Stimulated activated CD4-positive, alpha-beta T cell treated with anti-CD3 and anti-CD28 coated beads, Interleukin-12 subunit alpha, Interleukin-12 subunit beta, amount 100 ng/mL, for 4 hours (primary cell): ENCODE results near the gene HBD.
"Not testable (repeated sequence)": the region's sequence is repeated elsewhere in the genome, so short reads cannot be mapped to it uniquely, and the experiment has no call there.

Source experiments
- DNase-seq: peaks from one replicate; pipeline ENCODE4 v3.0.0-alpha.2; 2020

Gene HBD

GRCh38 chr11:5234381-5234834 lies at the start of gene HBD:
HBD (minus strand) TSS chr11:5234483; CDS start chr11:5234433, 50 bp downstream.
- DNase-seq, result no peak

- no peak for DNase-seq
Observed at GRCh38 chr11:5283882-5284281, 49.6 kb upstream of the HBD start.

- no peak for DNase-seq
Observed at GRCh38 chr11:5283086-5283485, 48.8 kb upstream of the HBD start.

- no peak for DNase-seq
Observed at GRCh38 chr11:5282628-5283027, 48.3 kb upstream of the HBD start.

- DNase-seq, result no peak
Observed at GRCh38 chr11:5281596-5281995, 47.3 kb upstream of the HBD start.

- DNase-seq, result no peak
Observed at GRCh38 chr11:5280582-5281102, 46.4 kb upstream of the HBD start.

GRCh38 chr11:5279471-5280090 lies 45.3 kb upstream of the HBD start:
- DNase-seq, result no peak

GRCh38 chr11:5277807-5278382 lies 43.6 kb upstream of the HBD start:
- DNase-seq, result no peak

- DNase-seq, result no peak
Observed at GRCh38 chr11:5276697-5277096, 42.4 kb upstream of the HBD start.

GRCh38 chr11:5275369-5276110 lies 41.3 kb upstream of the HBD start:
- DNase-seq, result no peak

- DNase-seq, result no peak
Observed at GRCh38 chr11:5274395-5274794, 40.1 kb upstream of the HBD start.

GRCh38 chr11:5272395-5273017 lies 38.2 kb upstream of the HBD start:
- no peak for DNase-seq

- DNase-seq, result no peak
Observed at GRCh38 chr11:5269715-5270147, 35.4 kb upstream of the HBD start, which contains the start of gene HBE1. HBE1 (minus strand) TSS chr11:5269945; CDS start chr11:5269890, 55 bp downstream.

GRCh38 chr11:5267033-5267563 lies 32.8 kb upstream of the HBD start:
- no peak for DNase-seq

- DNase-seq, result no peak
Observed at GRCh38 chr11:5266609-5267008, 32.3 kb upstream of the HBD start.

GRCh38 chr11:5265832-5266231 lies 31.5 kb upstream of the HBD start:
- no peak for DNase-seq

GRCh38 chr11:5258543-5259262 lies 24.4 kb upstream of the HBD start:
- no peak for DNase-seq

- no peak for DNase-seq
Observed at GRCh38 chr11:5257296-5257695, 23.0 kb upstream of the HBD start.

GRCh38 chr11:5254646-5255413 lies 20.5 kb upstream of the HBD start, which contains the start of gene HBG2:
HBG2 (minus strand) TSS chr11:5254781; CDS start chr11:5254728, 53 bp downstream.
- DNase-seq, result not testable (repeated sequence)

- not testable (repeated sequence) for DNase-seq
Observed at GRCh38 chr11:5254023-5254422, 19.7 kb upstream of the HBD start.

- not testable (repeated sequence) for DNase-seq
Observed at GRCh38 chr11:5253440-5253839, 19.2 kb upstream of the HBD start.
